ENCODE measurements around the gene IRF9. TPM values are rescaled to one million over a fixed set of nuclear protein-coding genes. Genes with fewer than 3 reads are reported as not detected.

The IRF9 gene
- total and polyA plus RNA-seq, 2 of the 13 experiments (the other 11 are each of a cell fraction or from before 2014, with no cell fraction given): 14.9 to 49.7 TPM

GRCh38 chr14:24139272-24139934 lies 21.7 kb upstream of the IRF9 start (continued):
- TF ChIP-seq MLXIP (CRISPR knock-in tag; IDR thresholded peaks at IDR 0.05; ENCODE audit: borderline replicate concordance): no peak
- no peak for TF ChIP-seq BRF2 (CRISPR knock-in tag; IDR thresholded peaks at IDR 0.05)
- TF ChIP-seq ZNF275 (CRISPR knock-in tag; IDR thresholded peaks at IDR 0.05; ENCODE audit: borderline replicate concordance): no peak
- TF ChIP-seq ZNF678 (CRISPR knock-in tag; IDR thresholded peaks at IDR 0.05): no peak
- TF ChIP-seq, protein P1, sequence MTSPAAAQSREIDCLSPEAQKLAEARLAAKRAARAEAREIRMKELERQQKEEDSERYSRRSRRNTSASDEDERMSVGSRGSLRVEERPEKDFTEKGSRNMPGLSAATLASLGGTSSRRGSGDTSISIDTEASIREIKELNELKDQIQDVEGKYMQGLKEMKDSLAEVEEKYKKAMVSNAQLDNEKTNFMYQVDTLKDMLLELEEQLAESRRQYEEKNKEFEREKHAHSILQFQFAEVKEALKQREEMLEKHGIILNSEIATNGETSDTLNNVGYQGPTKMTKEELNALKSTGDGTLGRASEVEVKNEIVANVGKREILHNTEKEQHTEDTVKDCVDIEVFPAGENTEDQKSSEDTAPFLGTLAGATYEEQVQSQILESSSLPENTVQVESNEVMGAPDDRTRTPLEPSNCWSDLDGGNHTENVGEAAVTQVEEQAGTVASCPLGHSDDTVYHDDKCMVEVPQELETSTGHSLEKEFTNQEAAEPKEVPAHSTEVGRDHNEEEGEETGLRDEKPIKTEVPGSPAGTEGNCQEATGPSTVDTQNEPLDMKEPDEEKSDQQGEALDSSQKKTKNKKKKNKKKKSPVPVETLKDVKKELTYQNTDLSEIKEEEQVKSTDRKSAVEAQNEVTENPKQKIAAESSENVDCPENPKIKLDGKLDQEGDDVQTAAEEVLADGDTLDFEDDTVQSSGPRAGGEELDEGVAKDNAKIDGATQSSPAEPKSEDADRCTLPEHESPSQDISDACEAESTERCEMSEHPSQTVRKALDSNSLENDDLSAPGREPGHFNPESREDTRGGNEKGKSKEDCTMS (CRISPR knock-in tag; conservative IDR thresholded peaks at IDR 0.05): no peak
- TF ChIP-seq LCORL (IDR thresholded peaks at IDR 0.05): no peak
- TF ChIP-seq LCORL (CRISPR knock-in tag; IDR thresholded peaks at IDR 0.05): no peak
- no peak for TF ChIP-seq MED8 (CRISPR knock-in tag; IDR thresholded peaks at IDR 0.05; ENCODE audit: insufficient replicate concordance)
- no peak for TF ChIP-seq ZNF17 (CRISPR knock-in tag; IDR thresholded peaks at IDR 0.05)
- no peak for TF ChIP-seq KAT8 (CRISPR knock-in tag; IDR thresholded peaks at IDR 0.05)
- TF ChIP-seq JARID2 (CRISPR knock-in tag; IDR thresholded peaks at IDR 0.05; ENCODE audit: insufficient replicate concordance): no peak
- TF ChIP-seq, protein P2, sequence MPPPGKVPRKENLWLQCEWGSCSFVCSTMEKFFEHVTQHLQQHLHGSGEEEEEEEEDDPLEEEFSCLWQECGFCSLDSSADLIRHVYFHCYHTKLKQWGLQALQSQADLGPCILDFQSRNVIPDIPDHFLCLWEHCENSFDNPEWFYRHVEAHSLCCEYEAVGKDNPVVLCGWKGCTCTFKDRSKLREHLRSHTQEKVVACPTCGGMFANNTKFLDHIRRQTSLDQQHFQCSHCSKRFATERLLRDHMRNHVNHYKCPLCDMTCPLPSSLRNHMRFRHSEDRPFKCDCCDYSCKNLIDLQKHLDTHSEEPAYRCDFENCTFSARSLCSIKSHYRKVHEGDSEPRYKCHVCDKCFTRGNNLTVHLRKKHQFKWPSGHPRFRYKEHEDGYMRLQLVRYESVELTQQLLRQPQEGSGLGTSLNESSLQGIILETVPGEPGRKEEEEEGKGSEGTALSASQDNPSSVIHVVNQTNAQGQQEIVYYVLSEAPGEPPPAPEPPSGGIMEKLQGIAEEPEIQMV (CRISPR knock-in tag; IDR thresholded peaks at IDR 0.05; ENCODE audit: low read depth): no peak
- TF ChIP-seq, protein P3, sequence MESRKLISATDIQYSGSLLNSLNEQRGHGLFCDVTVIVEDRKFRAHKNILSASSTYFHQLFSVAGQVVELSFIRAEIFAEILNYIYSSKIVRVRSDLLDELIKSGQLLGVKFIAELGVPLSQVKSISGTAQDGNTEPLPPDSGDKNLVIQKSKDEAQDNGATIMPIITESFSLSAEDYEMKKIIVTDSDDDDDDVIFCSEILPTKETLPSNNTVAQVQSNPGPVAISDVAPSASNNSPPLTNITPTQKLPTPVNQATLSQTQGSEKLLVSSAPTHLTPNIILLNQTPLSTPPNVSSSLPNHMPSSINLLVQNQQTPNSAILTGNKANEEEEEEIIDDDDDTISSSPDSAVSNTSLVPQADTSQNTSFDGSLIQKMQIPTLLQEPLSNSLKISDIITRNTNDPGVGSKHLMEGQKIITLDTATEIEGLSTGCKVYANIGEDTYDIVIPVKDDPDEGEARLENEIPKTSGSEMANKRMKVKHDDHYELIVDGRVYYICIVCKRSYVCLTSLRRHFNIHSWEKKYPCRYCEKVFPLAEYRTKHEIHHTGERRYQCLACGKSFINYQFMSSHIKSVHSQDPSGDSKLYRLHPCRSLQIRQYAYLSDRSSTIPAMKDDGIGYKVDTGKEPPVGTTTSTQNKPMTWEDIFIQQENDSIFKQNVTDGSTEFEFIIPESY (CRISPR knock-in tag; IDR thresholded peaks at IDR 0.05): peak; percentile 9; the same call in 1 of the 2 replicates
- peak; percentile 20; the same call in 1 of the 2 replicates for TF ChIP-seq MYC (CRISPR knock-in tag; IDR thresholded peaks at IDR 0.05; ENCODE audit: borderline replicate concordance)
- no peak for TF ChIP-seq AGO1 (IDR thresholded peaks at IDR 0.05; ENCODE audit: low read depth, low read length, poor library complexity, severe bottlenecking)
- no peak for TF ChIP-seq ZNF292 (CRISPR knock-in tag; IDR thresholded peaks at IDR 0.05; ENCODE audit: borderline replicate concordance, low read depth)

Measured in HepG2 (cell line).